ENCODE results near the gene LHX2.
"Not testable (repeated sequence)": the region's sequence is repeated elsewhere in the genome, so short reads cannot be mapped to it uniquely, and the experiment has no call there.

Gene LHX2, protein sequence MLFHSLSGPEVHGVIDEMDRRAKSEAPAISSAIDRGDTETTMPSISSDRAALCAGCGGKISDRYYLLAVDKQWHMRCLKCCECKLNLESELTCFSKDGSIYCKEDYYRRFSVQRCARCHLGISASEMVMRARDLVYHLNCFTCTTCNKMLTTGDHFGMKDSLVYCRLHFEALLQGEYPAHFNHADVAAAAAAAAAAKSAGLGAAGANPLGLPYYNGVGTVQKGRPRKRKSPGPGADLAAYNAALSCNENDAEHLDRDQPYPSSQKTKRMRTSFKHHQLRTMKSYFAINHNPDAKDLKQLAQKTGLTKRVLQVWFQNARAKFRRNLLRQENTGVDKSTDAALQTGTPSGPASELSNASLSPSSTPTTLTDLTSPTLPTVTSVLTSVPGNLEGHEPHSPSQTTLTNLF

DNA sequence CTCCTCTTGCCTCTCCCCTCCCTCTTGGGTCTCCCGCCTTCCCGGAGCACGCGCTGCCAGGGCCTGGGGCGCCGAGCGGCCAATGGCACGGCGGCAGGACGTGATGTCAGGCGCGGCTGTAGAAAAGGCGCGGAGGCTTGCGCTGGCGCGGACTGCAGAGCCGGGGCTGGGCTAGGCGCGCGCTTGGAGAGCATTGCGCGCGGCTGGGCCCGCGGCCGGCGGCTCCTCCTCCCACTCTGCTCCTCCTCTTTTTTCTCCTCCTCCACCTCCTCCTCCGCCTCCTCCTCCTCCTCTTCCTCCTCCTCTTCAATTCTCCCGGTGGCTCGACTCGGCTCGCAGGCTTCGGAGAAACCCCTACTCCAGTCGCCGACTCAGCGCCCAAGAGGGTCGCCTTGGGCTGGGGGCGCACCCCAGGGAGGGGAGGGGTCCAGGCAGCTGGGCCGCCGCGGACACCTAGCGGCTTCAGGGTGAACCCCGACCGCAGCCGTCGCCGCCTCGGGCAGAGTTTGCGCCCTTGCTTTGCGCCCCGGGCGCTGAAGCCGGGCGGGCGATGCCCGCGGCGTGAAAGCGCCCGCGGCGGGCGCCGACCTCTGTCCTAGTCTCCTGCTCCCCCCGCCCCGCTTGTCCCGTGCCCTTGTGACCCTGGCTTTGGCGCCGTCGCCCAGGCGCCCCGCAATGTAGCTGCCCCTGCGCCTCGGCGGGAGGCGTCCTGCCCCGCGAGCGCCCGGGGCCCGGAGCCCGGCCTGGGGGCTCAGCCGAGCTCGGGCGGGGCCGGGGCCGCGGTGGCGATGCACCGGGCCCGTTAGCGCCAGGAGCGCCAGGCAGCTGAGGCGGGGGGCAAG lies at the start of gene LHX2:
LHX2 (plus strand) TSS at position 309 of the 842 bp plus-strand sequence. CDS start 581 bp downstream, outside the sequence.
- Histone ChIP-seq H3K4me1 (ENCODE audit: control insufficient read depth in 1 of 2, insufficient read depth in 2 of 2, low read length in 2 of 2) (peaks cover 8 to 14% of the 10 kb centered on the region in 2 donors), H3K9ac (ENCODE audit: low read depth in 1 of 2, low read length in 2 of 2) (no peak within 1 kb of the TSS), H3K36me3 (ENCODE audit: control insufficient read depth in 1 of 2, insufficient read depth in 2 of 2, low read length in 2 of 2) (no peaks in the 10 kb centered on the region), H3K27me3 (ENCODE audit: control insufficient read depth in 1 of 2, insufficient read depth in 2 of 2, low read length in 2 of 2) (peaks cover 86 to 97% of the 10 kb centered on the region in 2 donors), H3K4me3 (ENCODE audit: low read depth in 1 of 2, low read length in 2 of 2) (peak within 1 kb of the TSS; percentile 29 to 36), H3K9me3 (ENCODE audit: control insufficient read depth in 1 of 2, low read length in 2 of 2) (no peaks in the 10 kb centered on the region), H3K27ac (ENCODE audit: low read depth, low read length) (no peak within 1 kb of the TSS)

DNA sequence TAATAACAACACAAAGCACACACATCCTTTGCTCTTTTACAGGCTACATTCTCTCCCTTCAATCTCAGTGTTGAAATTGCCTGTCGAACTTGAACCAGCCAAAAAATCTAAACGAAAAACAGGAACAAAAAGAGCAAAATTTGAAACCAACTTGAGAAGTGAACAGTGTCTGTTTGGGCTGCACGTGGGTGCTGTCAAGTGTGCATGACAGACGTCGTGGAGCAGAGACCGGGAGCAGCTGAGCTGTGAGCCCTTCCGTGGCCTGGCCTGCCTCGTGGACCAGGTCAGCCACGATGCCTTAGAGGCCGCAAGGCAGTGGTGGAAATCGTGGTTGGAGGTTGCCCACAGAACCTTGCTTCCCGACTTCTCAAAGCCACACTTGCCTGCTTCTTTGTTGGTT lies 46.8 kb upstream of the LHX2 start:
- Histone ChIP-seq H3K27me3 (ENCODE audit: control insufficient read depth in 1 of 2, insufficient read depth in 2 of 2, low read length in 2 of 2) (peaks cover 13 to 14% of the 10 kb centered on the region in 2 donors), H3K27ac (ENCODE audit: low read depth, low read length) (no peak overlapping the region), H3K9ac (ENCODE audit: low read depth in 1 of 2, low read length in 2 of 2) (no peak overlapping the region), H3K36me3 (ENCODE audit: control insufficient read depth in 1 of 2, insufficient read depth in 2 of 2, low read length in 2 of 2) (no peaks in the 10 kb centered on the region), H3K4me3 (ENCODE audit: low read depth in 1 of 2, low read length in 2 of 2) (no peak overlapping the region), H3K9me3 (ENCODE audit: control insufficient read depth in 1 of 2, low read length in 2 of 2) (no peaks in the 10 kb centered on the region), H3K4me1 (ENCODE audit: control insufficient read depth in 1 of 2, insufficient read depth in 2 of 2, low read length in 2 of 2) (no peaks in the 10 kb centered on the region)

DNA sequence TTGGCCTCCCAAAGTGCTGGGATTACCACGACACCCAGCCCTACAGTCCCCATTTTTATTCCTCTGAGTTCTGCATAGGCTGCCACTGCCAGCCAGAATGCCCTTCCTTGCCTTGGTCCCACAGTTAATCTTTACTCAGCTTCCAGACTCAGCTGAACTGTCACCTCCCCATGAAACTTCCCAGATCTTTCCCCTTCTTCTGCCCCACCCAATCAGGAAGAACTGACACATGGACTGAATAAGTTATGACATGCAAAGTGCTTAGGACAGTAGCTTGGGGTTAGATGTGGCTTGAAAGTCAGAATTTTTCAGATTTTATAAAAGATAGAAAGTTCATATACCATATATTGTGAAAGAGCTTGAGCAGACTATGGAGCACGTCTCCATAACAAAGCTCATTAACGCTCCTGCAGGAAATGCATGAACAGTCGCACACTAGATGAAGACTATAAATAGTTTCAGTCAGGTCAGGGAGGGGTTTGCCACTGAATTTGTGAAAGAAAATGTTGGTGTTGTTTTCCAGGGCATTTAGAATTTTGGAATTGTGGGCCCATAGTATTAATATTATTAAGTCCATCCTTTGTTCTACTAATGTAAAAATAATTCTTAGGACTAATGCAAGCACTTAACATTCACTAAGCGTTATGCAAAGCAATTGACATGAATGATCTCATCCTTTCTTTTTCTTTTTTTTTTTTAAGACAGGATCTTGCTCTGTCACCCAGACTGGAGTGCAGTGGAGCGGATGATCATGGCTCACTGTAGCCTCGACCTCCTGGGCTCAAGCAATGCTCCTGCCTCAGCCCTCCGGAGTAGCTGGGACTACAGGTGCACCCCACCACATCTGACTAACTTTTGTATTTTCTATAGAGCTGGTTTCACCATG lies 45.5 kb upstream of the LHX2 start:
- no peaks in the 10 kb centered on the region for H3K36me3 ChIP-seq (ENCODE audit: control insufficient read depth in 1 of 2, insufficient read depth in 2 of 2, low read length in 2 of 2)
- no peaks in the 10 kb centered on the region for H3K4me1 ChIP-seq (ENCODE audit: control insufficient read depth in 1 of 2, insufficient read depth in 2 of 2, low read length in 2 of 2)
- H3K4me3 ChIP-seq (ENCODE audit: low read depth in 1 of 2, low read length in 2 of 2) = no peak overlapping the region
- H3K9me3 ChIP-seq (ENCODE audit: control insufficient read depth in 1 of 2, low read length in 2 of 2) = no peaks in the 10 kb centered on the region
- no peak overlapping the region for H3K9ac ChIP-seq (ENCODE audit: low read depth in 1 of 2, low read length in 2 of 2)
- H3K27me3 ChIP-seq (ENCODE audit: control insufficient read depth in 1 of 2, insufficient read depth in 2 of 2, low read length in 2 of 2) = peaks cover 14 to 15% of the 10 kb centered on the region in 2 donors
- no peak overlapping the region for H3K27ac ChIP-seq (ENCODE audit: low read depth, low read length)

DNA sequence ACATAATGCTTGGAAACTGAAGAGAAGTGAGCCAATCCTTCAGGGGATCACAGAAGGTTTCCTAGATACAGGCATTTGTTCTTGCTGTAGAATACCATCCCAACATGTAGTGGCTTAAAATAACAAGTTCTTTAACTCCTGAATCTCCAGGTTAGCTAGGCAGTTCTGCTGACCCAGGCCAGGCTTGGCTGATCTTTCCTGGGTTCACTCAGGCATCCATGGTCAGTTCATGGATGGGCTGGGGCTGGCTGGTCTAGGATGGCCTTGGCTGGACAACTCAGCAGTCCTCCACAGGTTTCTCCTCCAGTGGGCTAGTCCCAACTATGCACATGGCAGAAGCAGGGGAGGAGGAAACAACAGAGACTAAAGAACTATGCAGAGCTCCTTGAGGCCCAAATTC lies 44.2 kb upstream of the LHX2 start:
- Histone ChIP-seq H3K27me3 (ENCODE audit: control insufficient read depth in 1 of 2, insufficient read depth in 2 of 2, low read length in 2 of 2) (peaks cover 14 to 16% of the 10 kb centered on the region in 2 donors), H3K9me3 (ENCODE audit: control insufficient read depth in 1 of 2, low read length in 2 of 2) (peaks cover 0 to 4% of the 10 kb centered on the region in 2 donors), H3K4me3 (ENCODE audit: low read depth in 1 of 2, low read length in 2 of 2) (no peak overlapping the region), H3K4me1 (ENCODE audit: control insufficient read depth in 1 of 2, insufficient read depth in 2 of 2, low read length in 2 of 2) (no peaks in the 10 kb centered on the region), H3K9ac (ENCODE audit: low read depth in 1 of 2, low read length in 2 of 2) (no peak overlapping the region), H3K36me3 (ENCODE audit: control insufficient read depth in 1 of 2, insufficient read depth in 2 of 2, low read length in 2 of 2) (no peaks in the 10 kb centered on the region), H3K27ac (ENCODE audit: low read depth, low read length) (no peak overlapping the region)

DNA sequence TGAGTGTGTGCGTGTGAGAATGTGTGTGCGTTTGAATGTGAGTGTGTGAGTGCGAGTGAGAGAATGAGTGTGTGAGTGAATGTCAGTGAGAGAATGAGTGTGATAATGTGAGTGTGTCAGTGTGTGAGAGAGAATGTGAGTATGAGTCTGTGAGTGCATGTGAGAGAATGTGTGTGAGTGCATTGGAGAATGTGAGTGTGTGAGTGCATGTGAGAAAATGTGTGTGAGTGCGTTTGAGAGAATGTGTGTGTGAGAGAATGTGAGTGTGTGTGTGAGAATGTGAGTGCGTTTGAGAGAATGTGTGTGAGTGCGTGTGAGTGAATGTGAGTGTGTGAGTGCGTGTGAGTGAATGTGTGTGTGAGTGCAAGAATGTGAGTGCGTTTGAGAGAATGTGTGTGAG lies 39.0 kb upstream of the LHX2 start:
- no peak overlapping the region for H3K4me3 ChIP-seq (ENCODE audit: low read depth in 1 of 2, low read length in 2 of 2)
- H3K27ac ChIP-seq (ENCODE audit: low read depth, low read length) = no peak overlapping the region
- H3K4me1 ChIP-seq (ENCODE audit: control insufficient read depth in 1 of 2, insufficient read depth in 2 of 2, low read length in 2 of 2) = no peaks in the 10 kb centered on the region
- H3K36me3 ChIP-seq (ENCODE audit: control insufficient read depth in 1 of 2, insufficient read depth in 2 of 2, low read length in 2 of 2) = no peaks in the 10 kb centered on the region
- peaks cover 7 to 11% of the 10 kb centered on the region in 2 donors for H3K27me3 ChIP-seq (ENCODE audit: control insufficient read depth in 1 of 2, insufficient read depth in 2 of 2, low read length in 2 of 2)
- H3K9me3 ChIP-seq (ENCODE audit: control insufficient read depth in 1 of 2, low read length in 2 of 2) = peaks cover 4 to 7% of the 10 kb centered on the region in 2 donors
- no peak overlapping the region for H3K9ac ChIP-seq (ENCODE audit: low read depth in 1 of 2, low read length in 2 of 2)

- Histone ChIP-seq H3K9ac (ENCODE audit: low read depth in 1 of 2, low read length in 2 of 2) (no peak overlapping the region), H3K27ac (ENCODE audit: low read depth, low read length) (no peak overlapping the region), H3K9me3 (ENCODE audit: control insufficient read depth in 1 of 2, low read length in 2 of 2) (peaks cover 4 to 7% of the 10 kb centered on the region in 2 donors), H3K4me3 (ENCODE audit: low read depth in 1 of 2, low read length in 2 of 2) (no peak overlapping the region), H3K27me3 (ENCODE audit: control insufficient read depth in 1 of 2, insufficient read depth in 2 of 2, low read length in 2 of 2) (peaks cover 7 to 10% of the 10 kb centered on the region in 2 donors), H3K36me3 (ENCODE audit: control insufficient read depth in 1 of 2, insufficient read depth in 2 of 2, low read length in 2 of 2) (no peaks in the 10 kb centered on the region), H3K4me1 (ENCODE audit: control insufficient read depth in 1 of 2, insufficient read depth in 2 of 2, low read length in 2 of 2) (no peaks in the 10 kb centered on the region)
These were observed 37.9 kb upstream of the LHX2 start for GRCh38 chr9:123973590-123974223.

DNA sequence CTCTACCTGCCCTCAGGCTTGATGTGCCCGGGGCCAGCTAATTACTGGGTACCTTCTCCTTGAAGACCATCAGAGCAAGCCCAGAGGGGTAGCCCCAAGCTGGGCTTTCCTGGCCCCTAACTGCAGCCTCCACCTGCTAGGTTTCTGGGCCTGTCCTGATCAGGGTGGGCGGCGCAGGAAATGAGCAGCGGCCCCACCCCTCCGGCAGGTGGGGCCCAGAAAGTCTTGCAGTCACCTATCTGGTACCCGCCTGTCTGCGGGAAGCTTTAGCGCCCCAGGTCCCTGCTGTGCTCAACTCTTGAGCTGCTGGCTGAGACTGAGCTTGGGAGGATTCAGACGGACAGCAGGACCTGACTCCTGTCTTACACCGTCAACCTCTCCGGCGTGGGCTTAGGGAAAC lies 37.1 kb upstream of the LHX2 start:
- Histone ChIP-seq H3K36me3 (ENCODE audit: control insufficient read depth in 1 of 2, insufficient read depth in 2 of 2, low read length in 2 of 2) (no peaks in the 10 kb centered on the region), H3K9me3 (ENCODE audit: control insufficient read depth in 1 of 2, low read length in 2 of 2) (peaks cover 4 to 7% of the 10 kb centered on the region in 2 donors), H3K4me1 (ENCODE audit: control insufficient read depth in 1 of 2, insufficient read depth in 2 of 2, low read length in 2 of 2) (no peaks in the 10 kb centered on the region), H3K27me3 (ENCODE audit: control insufficient read depth in 1 of 2, insufficient read depth in 2 of 2, low read length in 2 of 2) (peaks cover 13 to 16% of the 10 kb centered on the region in 2 donors), H3K27ac (ENCODE audit: low read depth, low read length) (no peak overlapping the region), H3K9ac (ENCODE audit: low read depth in 1 of 2, low read length in 2 of 2) (no peak overlapping the region), H3K4me3 (ENCODE audit: low read depth in 1 of 2, low read length in 2 of 2) (no peak overlapping the region)

DNA sequence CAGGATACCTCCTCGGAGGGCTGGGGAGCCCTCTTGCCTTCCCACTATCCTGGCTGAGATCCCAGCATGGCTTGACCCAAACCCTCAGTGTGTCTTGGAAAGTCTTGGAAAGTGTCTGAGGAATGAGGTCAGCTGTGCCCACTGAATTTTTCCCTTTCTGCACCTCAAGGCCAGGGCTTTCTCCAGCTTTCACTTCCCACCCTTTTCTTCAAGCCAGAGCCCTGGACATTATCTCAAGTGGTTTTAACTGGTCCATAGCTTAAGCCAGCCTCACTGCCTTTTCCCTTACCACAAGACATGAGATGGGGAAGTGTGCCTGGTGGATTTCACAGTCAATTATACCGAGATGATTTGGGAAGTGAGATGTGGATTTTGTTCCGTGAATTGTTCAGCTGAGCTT lies 35.7 kb upstream of the LHX2 start:
- peaks cover 4 to 7% of the 10 kb centered on the region in 2 donors for H3K9me3 ChIP-seq (ENCODE audit: control insufficient read depth in 1 of 2, low read length in 2 of 2)
- H3K27me3 ChIP-seq (ENCODE audit: control insufficient read depth in 1 of 2, insufficient read depth in 2 of 2, low read length in 2 of 2) = peaks cover 13 to 18% of the 10 kb centered on the region in 2 donors
- H3K36me3 ChIP-seq (ENCODE audit: control insufficient read depth in 1 of 2, insufficient read depth in 2 of 2, low read length in 2 of 2) = no peaks in the 10 kb centered on the region
- H3K9ac ChIP-seq (ENCODE audit: low read depth in 1 of 2, low read length in 2 of 2) = no peak overlapping the region
- no peak overlapping the region for H3K27ac ChIP-seq (ENCODE audit: low read depth, low read length)
- H3K4me1 ChIP-seq (ENCODE audit: control insufficient read depth in 1 of 2, insufficient read depth in 2 of 2, low read length in 2 of 2) = no peaks in the 10 kb centered on the region
- no peak overlapping the region for H3K4me3 ChIP-seq (ENCODE audit: low read depth in 1 of 2, low read length in 2 of 2)

GRCh38 chr9:123976579-123976978 lies 35.0 kb upstream of the LHX2 start:
- H3K4me1 ChIP-seq (ENCODE audit: control insufficient read depth in 1 of 2, insufficient read depth in 2 of 2, low read length in 2 of 2); H3K9ac ChIP-seq (ENCODE audit: low read depth in 1 of 2, low read length in 2 of 2); H3K4me3 ChIP-seq (ENCODE audit: low read depth in 1 of 2, low read length in 2 of 2): not testable (repeated sequence)

More at GRCh38 chr9:123976579-123976978, 35.0 kb upstream of the LHX2 start:
- peaks cover 20 to 22% of the 10 kb centered on the region in 2 donors for H3K27me3 ChIP-seq (ENCODE audit: control insufficient read depth in 1 of 2, insufficient read depth in 2 of 2, low read length in 2 of 2)
- not testable (repeated sequence) for H3K27ac ChIP-seq (ENCODE audit: low read depth, low read length); H3K9me3 ChIP-seq (ENCODE audit: control insufficient read depth in 1 of 2, low read length in 2 of 2); H3K36me3 ChIP-seq (ENCODE audit: control insufficient read depth in 1 of 2, insufficient read depth in 2 of 2, low read length in 2 of 2)

All from duodenal mucosa (tissue), 2 donors.